OCI-LY3 (cell line): ENCODE measurements around the gene MAMLD1.

Source experiments
- EZH2phosphoT487 ChIP-seq: fragments of 200-600 bp; shearing (Covaris generic); IDR thresholded peaks from 2 replicates; pipeline ENCODE4 v1.6.1; 2018; ENCODE audit warnings: antibody characterized with exemption, mixed run types, low read depth
- TF ChIP-seq, protein P1 (sequence below): fragments of 200-600, 300-600 bp; sonication (generic); IDR thresholded peaks from 2 replicates; pipeline ENCODE4 v1.5.1; 2014; ENCODE audit warnings: antibody characterized with exemption, low read length, low read depth

DNA sequence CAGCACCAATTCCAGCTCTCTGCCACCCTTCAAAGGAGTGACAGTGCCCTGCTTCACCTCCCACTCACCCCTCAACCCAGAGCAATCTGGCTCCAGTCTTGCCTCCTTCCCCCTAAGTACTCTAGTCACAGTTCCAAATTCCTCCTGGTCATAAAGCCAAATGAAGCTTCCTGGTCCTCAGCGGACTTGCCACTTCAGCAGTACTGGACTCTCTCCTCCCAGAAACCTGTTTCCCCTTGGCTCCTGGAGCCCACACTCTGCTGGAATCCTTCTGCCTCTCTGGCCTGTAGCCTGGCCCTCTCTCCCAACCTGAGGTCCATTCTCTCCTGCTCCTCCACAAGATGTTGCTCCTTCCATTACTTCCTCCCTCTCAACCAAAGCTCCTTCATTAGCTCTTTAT is 152.7 kb downstream of the MAMLD1 start:
- TF ChIP-seq, protein P1, sequence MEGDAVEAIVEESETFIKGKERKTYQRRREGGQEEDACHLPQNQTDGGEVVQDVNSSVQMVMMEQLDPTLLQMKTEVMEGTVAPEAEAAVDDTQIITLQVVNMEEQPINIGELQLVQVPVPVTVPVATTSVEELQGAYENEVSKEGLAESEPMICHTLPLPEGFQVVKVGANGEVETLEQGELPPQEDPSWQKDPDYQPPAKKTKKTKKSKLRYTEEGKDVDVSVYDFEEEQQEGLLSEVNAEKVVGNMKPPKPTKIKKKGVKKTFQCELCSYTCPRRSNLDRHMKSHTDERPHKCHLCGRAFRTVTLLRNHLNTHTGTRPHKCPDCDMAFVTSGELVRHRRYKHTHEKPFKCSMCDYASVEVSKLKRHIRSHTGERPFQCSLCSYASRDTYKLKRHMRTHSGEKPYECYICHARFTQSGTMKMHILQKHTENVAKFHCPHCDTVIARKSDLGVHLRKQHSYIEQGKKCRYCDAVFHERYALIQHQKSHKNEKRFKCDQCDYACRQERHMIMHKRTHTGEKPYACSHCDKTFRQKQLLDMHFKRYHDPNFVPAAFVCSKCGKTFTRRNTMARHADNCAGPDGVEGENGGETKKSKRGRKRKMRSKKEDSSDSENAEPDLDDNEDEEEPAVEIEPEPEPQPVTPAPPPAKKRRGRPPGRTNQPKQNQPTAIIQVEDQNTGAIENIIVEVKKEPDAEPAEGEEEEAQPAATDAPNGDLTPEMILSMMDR, result no peak
- TF ChIP-seq EZH2phosphoT487, result no peak
